ENCODE results near the gene AFAP1L1. TPM values are rescaled to one million over a fixed set of nuclear protein-coding genes. Genes with fewer than 3 reads are reported as not detected.

The AFAP1L1 gene
- total RNA-seq, 1 donor from 2014 or later = not detected

DNA sequence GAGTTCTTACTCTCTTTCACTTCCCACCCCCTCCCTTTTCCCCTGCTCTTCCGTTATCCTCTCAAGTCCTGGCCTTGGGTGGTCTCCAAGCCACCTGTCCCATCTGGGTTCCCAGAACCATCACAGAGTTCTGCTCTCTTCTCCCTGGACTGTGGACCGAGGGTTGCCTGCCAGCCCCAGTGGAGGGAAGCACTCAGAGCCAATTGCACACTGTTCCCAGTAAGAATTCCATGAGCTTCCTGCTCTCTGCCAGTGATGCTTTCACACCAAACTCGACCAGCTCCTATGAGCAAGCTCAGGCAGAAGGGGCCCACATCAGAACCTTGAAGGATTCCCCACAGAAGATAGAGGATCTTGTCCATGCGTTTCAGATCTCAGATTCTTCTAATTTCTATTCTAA lies 20.1 kb upstream of the AFAP1L1 start:
- H3K9me3 Mint-ChIP-seq = peaks cover 5% of the 10 kb centered on the region
- no peaks in the 10 kb centered on the region for H3K4me1 Mint-ChIP-seq
- DNase-seq = no peak
- H3K27ac Mint-ChIP-seq = no peak overlapping the region
- no peak for TF ChIP-seq CTCF (IDR thresholded peaks at IDR 0.05)
- CTCF ChIA-PET = no interaction called here
- POLR2A ChIA-PET = no interaction called here
- H3K4me3 Mint-ChIP-seq = no peak overlapping the region
- no peak for ATAC-seq (ENCODE audit: low read depth)
- peaks cover 18% of the 10 kb centered on the region for H3K27me3 Mint-ChIP-seq
- H3K36me3 Mint-ChIP-seq (ENCODE audit: low read depth) = no peaks in the 10 kb centered on the region
- intact Hi-C loops (cut with micrococcal nuclease) = no loop called here

DNA sequence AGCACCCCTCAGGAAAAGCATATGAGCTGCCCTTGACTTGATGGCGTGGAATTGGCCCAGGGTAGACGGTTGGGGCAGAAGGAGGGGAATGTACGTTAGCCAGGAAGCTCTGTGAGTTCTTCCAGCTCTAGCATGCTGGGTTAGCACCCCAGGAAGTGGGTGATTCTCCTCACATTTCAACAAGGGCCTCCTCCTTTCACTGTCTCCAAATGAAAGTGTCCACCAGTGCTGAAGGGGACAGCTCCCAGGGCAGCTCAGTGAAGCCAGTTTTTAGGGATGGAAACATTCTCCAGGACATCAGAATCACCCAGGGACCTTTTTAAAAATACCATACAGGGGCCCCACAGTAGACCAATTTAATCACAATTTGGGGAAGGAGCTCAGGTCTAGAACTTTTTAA lies 17.2 kb upstream of the AFAP1L1 start:
- Mint-ChIP-seq H3K9me3 (no peaks in the 10 kb centered on the region), H3K27me3 (peaks cover 17% of the 10 kb centered on the region), H3K36me3 (ENCODE audit: low read depth) (no peaks in the 10 kb centered on the region), H3K27ac (no peak overlapping the region), H3K4me1 (no peaks in the 10 kb centered on the region), H3K4me3 (no peak overlapping the region)
- DNase-seq (no peak), ATAC-seq (ENCODE audit: low read depth) (no peak)
- CTCF ChIA-PET = interaction anchor here (0.6 kb wide), 1 partner anchor 521 kb away, joined by 3 read pairs; no protein-coding TSS in a partner anchor
- POLR2A ChIA-PET = no interaction called here
- no peak for TF ChIP-seq CTCF (IDR thresholded peaks at IDR 0.05)
- intact Hi-C loops (cut with micrococcal nuclease) = no loop called here

DNA sequence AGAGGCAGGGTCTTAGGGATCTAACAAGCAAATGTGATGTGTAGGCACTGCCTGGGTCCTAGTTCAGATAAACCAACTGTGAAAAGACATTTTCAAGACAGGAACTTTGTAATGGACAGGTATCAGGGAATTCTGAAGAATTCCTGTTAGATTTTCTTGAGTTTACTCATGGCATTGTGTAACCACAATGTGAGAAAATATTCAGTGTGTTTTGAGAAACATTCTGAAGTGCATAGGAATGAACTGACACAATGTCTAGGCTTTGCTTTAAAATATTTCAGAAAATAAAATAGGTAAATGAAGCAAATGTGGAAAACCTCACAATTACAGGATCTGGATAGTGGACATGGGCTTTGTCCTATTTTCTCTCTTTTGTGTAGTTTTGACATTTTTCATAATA lies 15.2 kb upstream of the AFAP1L1 start:
- CTCF ChIA-PET = no interaction called here
- no peak for ATAC-seq (ENCODE audit: low read depth)
- Mint-ChIP-seq H3K27me3 (peaks cover 23% of the 10 kb centered on the region), H3K4me3 (no peak overlapping the region), H3K36me3 (ENCODE audit: low read depth) (no peaks in the 10 kb centered on the region), H3K4me1 (no peaks in the 10 kb centered on the region), H3K9me3 (no peaks in the 10 kb centered on the region), H3K27ac (no peak overlapping the region)
- DNase-seq = no peak
- POLR2A ChIA-PET = no interaction called here
- intact Hi-C loops (cut with micrococcal nuclease) = no loop called here
- TF ChIP-seq CTCF (IDR thresholded peaks at IDR 0.05) = no peak

DNA sequence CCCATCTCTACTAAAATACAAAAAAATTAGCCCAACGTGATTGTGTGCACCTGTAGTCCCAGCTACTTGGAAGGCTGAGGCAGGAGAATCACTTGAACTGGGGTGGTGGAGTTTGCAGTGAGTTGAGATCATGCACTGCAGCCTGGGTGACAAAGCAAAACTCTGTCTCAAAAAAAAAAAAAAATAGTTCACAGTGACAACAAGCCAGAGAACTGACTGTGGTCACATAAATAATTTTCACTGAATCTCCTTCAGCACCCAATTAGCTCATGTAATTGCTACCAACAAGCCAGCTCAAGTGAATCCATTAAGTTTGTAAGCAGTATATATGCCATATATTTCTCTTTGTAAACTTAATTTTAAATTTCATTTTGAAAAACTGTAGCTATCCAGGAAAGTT lies 14.5 kb upstream of the AFAP1L1 start:
- TF ChIP-seq CTCF (IDR thresholded peaks at IDR 0.05) = no peak
- Mint-ChIP-seq H3K4me3 (no peak overlapping the region), H3K36me3 (ENCODE audit: low read depth) (no peaks in the 10 kb centered on the region), H3K27me3 (peaks cover 23% of the 10 kb centered on the region), H3K27ac (no peak overlapping the region), H3K4me1 (no peaks in the 10 kb centered on the region), H3K9me3 (no peaks in the 10 kb centered on the region)
- DNase-seq (no peak), ATAC-seq (ENCODE audit: low read depth) (no peak)
- ChIA-PET POLR2A (no interaction called here), CTCF (no interaction called here)
- intact Hi-C loops (cut with micrococcal nuclease) = no loop called here

DNA sequence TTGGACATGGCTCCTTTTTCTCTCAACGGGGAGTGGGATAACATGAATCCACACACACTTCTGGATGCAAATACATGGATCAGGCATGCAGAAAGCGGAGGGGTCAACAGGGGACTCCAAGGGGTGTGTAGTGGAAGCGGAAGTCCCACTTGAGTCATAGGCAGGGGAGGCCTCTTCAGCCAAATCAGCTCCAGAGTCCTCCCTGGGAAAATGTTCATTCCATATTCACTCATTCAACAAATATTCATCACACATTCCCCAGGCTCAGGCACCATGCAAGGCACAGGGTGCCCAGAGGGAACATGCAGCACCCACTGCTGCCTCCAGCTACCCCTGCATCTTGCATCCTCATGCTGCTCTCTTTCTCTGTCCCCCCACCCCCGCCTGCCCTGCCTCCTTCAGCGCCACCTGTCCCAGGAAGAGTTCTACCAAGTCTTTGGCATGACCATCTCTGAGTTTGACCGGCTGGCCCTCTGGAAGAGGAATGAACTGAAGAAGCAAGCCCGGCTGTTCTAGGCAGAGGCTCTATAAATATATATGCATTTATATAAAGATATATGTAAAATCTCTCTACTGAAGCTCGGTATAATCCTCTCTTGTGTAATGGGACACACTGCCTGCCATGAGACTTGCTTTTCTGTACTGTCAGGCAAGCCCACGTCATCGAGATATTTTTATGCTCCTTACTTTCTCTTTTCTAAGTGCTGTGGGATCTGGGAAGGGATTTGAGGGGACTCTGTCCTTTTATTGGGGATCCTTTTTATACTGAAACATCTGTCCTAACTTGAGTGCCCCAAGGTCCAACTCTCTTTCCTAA lies 13.6 kb upstream of the AFAP1L1 start:
- Mint-ChIP-seq H3K27ac (no peak overlapping the region), H3K4me3 (no peak overlapping the region), H3K9me3 (no peaks in the 10 kb centered on the region), H3K27me3 (peaks cover 21% of the 10 kb centered on the region), H3K4me1 (no peaks in the 10 kb centered on the region), H3K36me3 (ENCODE audit: low read depth) (no peaks in the 10 kb centered on the region)
- ChIA-PET POLR2A (no interaction called here), CTCF (no interaction called here)
- DNase-seq (no peak), ATAC-seq (ENCODE audit: low read depth) (no peak)
- intact Hi-C loops (cut with micrococcal nuclease) = no loop called here
- TF ChIP-seq CTCF (IDR thresholded peaks at IDR 0.05) = no peak
